Karpas-422 (cell line): Measurements from ENCODE around the gene OPALIN. TPM values are rescaled to one million over a fixed set of nuclear protein-coding genes. Genes with fewer than 3 reads are reported as not detected.

ENCODE experiments used
- DNase-seq: peaks from one replicate; pipeline ENCODE4 v3.0.0-alpha.2; 2015
- H2AFZ ChIP-seq: fragments of 200-600 bp; sonication (generic); 2 replicates; pipeline ENCODE4 v1.6.1; 2014; ENCODE audit warnings: antibody characterized with exemption, low read length, mixed read lengths
- H3K27ac ChIP-seq: fragments of 200-600 bp; sonication (generic); 2 replicates; pipeline ENCODE4 v1.5.1; 2014; ENCODE audit warnings: mild to moderate bottlenecking, low read length, moderate library complexity
- H3K27me3 ChIP-seq: fragments of 200-600 bp; sonication (generic); 2 replicates; pipeline ENCODE4 v1.6.1; 2014; ENCODE audit warnings: low read length, mixed read lengths
- H3K36me3 ChIP-seq: fragments of 200-600 bp; sonication (generic); 2 replicates; pipeline ENCODE4 v1.6.1; 2014; ENCODE audit warnings: low read length, mixed read lengths; ENCODE audit not compliant: insufficient read depth
- H3K4me1 ChIP-seq: fragments of 200-600 bp; sonication (generic); 2 replicates; pipeline ENCODE4 v1.6.1; 2014; ENCODE audit warnings: mild to moderate bottlenecking, low read length, mixed read lengths
- H3K4me2 ChIP-seq: fragments of 200-600 bp; sonication (generic); 2 replicates; pipeline ENCODE4 v1.6.1; 2014; ENCODE audit warnings: low read length, low read depth, mild to moderate bottlenecking; ENCODE audit not compliant: poor library complexity, severe bottlenecking
- H3K4me3 ChIP-seq: fragments of 200-600 bp; sonication (generic); 2 replicates; pipeline ENCODE4 v1.5.1; 2014; ENCODE audit warnings: mild to moderate bottlenecking, antibody characterized with exemption, low read length, mixed read lengths
- H3K79me2 ChIP-seq: fragments of 200-600 bp; sonication (generic); 2 replicates; pipeline ENCODE4 v1.6.1; 2014; ENCODE audit warnings: mild to moderate bottlenecking, low read length, mixed read lengths
- H3K9ac ChIP-seq: fragments of 200-600 bp; sonication (generic); 2 replicates; pipeline ENCODE4 v1.6.0; 2014; ENCODE audit warnings: low read length
- H3K9me2 ChIP-seq: fragments of 200-600 bp; sonication (generic), shearing (Covaris generic); replicated peaks from 2 replicates; pipeline ENCODE4 v1.6.0; 2014; ENCODE audit warnings: mild to moderate bottlenecking, low read length, moderate library complexity; ENCODE audit not compliant: insufficient read depth
- H3K9me3 ChIP-seq: fragments of 300-700, 200-600 bp; sonication (generic); 2 replicates; pipeline ENCODE4 v1.6.1; 2014; ENCODE audit warnings: low read length, mixed read lengths
- H4K20me1 ChIP-seq: fragments of 200-600 bp; sonication (generic); 2 replicates; pipeline ENCODE4 v1.6.1; 2014; ENCODE audit warnings: mild to moderate bottlenecking, antibody characterized with exemption, low read length, low read depth; ENCODE audit not compliant: insufficient read depth
- total RNA-seq: library from RNA; depleted of rRNA; stranded (reverse); fragments of >200 nt; shearing (Covaris generic); gene quantifications from 2 replicates; pipeline ENCODE4 v1.2.3, GENCODE V29; 2014; ENCODE audit warnings: low replicate concordance

OPALIN gene
- total RNA-seq, 1 experiment from 2014 or later: not detected

DNA sequence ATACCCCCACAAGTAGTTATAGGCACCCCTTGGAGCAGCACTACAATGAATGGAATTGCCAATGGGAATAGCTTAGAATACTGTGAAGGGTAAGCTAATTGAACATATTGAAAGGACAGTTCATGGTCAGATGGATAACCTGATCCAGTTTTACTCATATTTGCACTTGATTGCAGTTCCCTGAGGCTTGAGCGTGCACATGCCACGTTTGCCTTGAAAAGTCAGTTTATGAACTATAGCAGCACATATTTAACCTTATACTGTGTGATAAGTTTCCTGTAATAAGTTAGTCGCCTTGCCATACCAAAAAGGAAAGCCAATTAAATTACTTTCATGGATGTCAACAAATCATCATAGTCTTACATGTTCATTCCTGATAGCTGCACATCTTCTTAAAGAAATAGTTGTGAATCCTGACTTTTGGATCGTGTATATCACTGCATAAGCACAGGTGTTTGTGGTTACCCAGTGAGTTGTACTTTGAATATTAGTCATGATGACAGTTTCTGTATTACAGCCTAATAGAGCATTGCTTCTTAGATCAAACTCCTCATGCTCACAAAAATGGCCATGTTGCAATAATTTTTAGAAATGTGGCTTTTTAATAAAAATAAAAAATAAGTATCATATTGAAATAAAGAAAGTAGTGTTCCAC, 33.0 kb downstream of the OPALIN start:
- H3K9me3 ChIP-seq: no peaks in the 10 kb centered on the region
- H4K20me1 ChIP-seq: no peaks in the 10 kb centered on the region
- H3K9ac ChIP-seq: no peak overlapping the region
- H3K27me3 ChIP-seq: no peaks in the 10 kb centered on the region
- no peak for DNase-seq
- H3K4me1 ChIP-seq: peaks cover 4% of the 10 kb centered on the region; the same call in 1 of the 2 replicates
- H3K36me3 ChIP-seq: no peaks in the 10 kb centered on the region
- H3K27ac ChIP-seq: no peak overlapping the region
- H3K4me2 ChIP-seq: no peak overlapping the region
- no peaks in the 10 kb centered on the region for H3K9me2 ChIP-seq
- H3K79me2 ChIP-seq: no peaks in the 10 kb centered on the region
- H3K4me3 ChIP-seq: no peak overlapping the region
- H2AFZ ChIP-seq: no peak overlapping the region

GRCh38 chr10:96324447-96324846, 34.4 kb downstream of the OPALIN start:
- no peak for DNase-seq
- H3K36me3 ChIP-seq: no peaks in the 10 kb centered on the region
- no peaks in the 10 kb centered on the region for H3K9me2 ChIP-seq
- no peaks in the 10 kb centered on the region for H3K79me2 ChIP-seq
- no peak overlapping the region for H3K9ac ChIP-seq
- no peak overlapping the region for H2AFZ ChIP-seq
- H3K4me3 ChIP-seq: no peak overlapping the region
- H3K9me3 ChIP-seq: no peaks in the 10 kb centered on the region
- no peak overlapping the region for H3K4me2 ChIP-seq
- no peaks in the 10 kb centered on the region for H3K27me3 ChIP-seq
- H3K4me1 ChIP-seq: peaks cover 4% of the 10 kb centered on the region; the same call in 1 of the 2 replicates
- no peak overlapping the region for H3K27ac ChIP-seq
- no peaks in the 10 kb centered on the region for H4K20me1 ChIP-seq

- no peak overlapping the region for H3K27ac ChIP-seq
- H3K27me3 ChIP-seq: no peaks in the 10 kb centered on the region
- no peaks in the 10 kb centered on the region for H3K79me2 ChIP-seq
- H3K4me2 ChIP-seq: no peak overlapping the region
- H3K36me3 ChIP-seq: no peaks in the 10 kb centered on the region
- H2AFZ ChIP-seq: no peak overlapping the region
- no peaks in the 10 kb centered on the region for H3K9me3 ChIP-seq
- no peaks in the 10 kb centered on the region for H4K20me1 ChIP-seq
- no peak for DNase-seq
- no peaks in the 10 kb centered on the region for H3K9me2 ChIP-seq
- no peak overlapping the region for H3K9ac ChIP-seq
- peaks cover 4% of the 10 kb centered on the region; the same call in 1 of the 2 replicates for H3K4me1 ChIP-seq
- H3K4me3 ChIP-seq: no peak overlapping the region
Measured at GRCh38 chr10:96322275-96322674, 36.5 kb downstream of the OPALIN start.

- Histone ChIP-seq H4K20me1 (no peaks in the 10 kb centered on the region), H2AFZ (no peak overlapping the region), H3K27me3 (no peaks in the 10 kb centered on the region), H3K9me3 (no peaks in the 10 kb centered on the region), H3K9ac (no peak overlapping the region), H3K4me2 (no peak overlapping the region), H3K4me3 (no peak overlapping the region), H3K27ac (no peak overlapping the region), H3K9me2 (no peaks in the 10 kb centered on the region), H3K36me3 (no peaks in the 10 kb centered on the region), H3K79me2 (no peaks in the 10 kb centered on the region), H3K4me1 (peaks cover 4% of the 10 kb centered on the region; the same call in 1 of the 2 replicates)
- peak; percentile 52 for DNase-seq
Measured at GRCh38 chr10:96321822-96322221, 37.0 kb downstream of the OPALIN start.

DNA sequence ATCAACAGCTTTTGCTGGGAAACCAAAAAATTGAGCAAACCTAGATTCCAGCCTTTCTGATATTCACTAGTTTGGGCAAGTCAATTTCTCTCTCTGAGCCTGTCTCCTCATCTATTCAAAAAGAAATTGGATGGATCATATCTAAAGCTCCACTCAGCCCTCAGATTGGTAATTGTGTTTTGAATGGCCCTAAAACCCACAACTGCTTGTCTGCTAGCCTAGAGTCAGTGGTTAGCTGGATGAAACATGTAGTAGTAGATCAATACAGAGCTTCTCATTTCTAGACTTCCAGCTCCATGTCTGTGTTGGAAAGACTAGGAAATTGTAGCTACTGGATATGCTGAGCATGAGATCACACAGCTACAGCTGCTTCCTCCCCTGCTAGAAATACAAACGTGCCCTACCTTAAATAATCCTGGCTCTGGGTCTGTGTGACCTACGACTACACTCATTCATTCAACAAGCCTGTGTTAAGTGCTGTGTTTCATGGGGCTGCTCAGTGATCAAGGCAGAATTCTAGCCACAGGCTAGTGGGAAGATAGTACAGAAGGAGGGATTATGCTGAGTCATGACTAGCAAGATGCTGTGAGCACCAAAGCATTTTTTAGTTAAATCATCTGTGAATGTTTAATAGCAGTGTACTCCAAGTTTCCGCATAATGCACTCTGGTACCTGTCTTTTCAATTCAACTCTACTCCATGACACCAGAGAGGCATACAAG, 38.9 kb downstream of the OPALIN start:
- no peaks in the 10 kb centered on the region for H4K20me1 ChIP-seq
- no peaks in the 10 kb centered on the region for H3K4me1 ChIP-seq
- no peaks in the 10 kb centered on the region for H3K27me3 ChIP-seq
- H3K9me2 ChIP-seq: no peaks in the 10 kb centered on the region
- no peaks in the 10 kb centered on the region for H3K36me3 ChIP-seq
- no peaks in the 10 kb centered on the region for H3K79me2 ChIP-seq
- H3K9ac ChIP-seq: no peak overlapping the region
- H2AFZ ChIP-seq: no peak overlapping the region
- H3K4me2 ChIP-seq: no peak overlapping the region
- no peak overlapping the region for H3K27ac ChIP-seq
- H3K4me3 ChIP-seq: no peak overlapping the region
- no peak for DNase-seq
- H3K9me3 ChIP-seq: no peaks in the 10 kb centered on the region

- Histone ChIP-seq H3K4me1 (no peaks in the 10 kb centered on the region), H3K9me2 (no peaks in the 10 kb centered on the region), H3K4me3 (no peak overlapping the region), H3K9me3 (no peaks in the 10 kb centered on the region), H3K27ac (no peak overlapping the region), H3K9ac (no peak overlapping the region), H4K20me1 (no peaks in the 10 kb centered on the region), H3K27me3 (no peaks in the 10 kb centered on the region), H3K79me2 (no peaks in the 10 kb centered on the region), H2AFZ (no peak overlapping the region), H3K4me2 (no peak overlapping the region), H3K36me3 (no peaks in the 10 kb centered on the region)
- no peak for DNase-seq
Measured at GRCh38 chr10:96317067-96317833, 41.6 kb downstream of the OPALIN start.

DNA sequence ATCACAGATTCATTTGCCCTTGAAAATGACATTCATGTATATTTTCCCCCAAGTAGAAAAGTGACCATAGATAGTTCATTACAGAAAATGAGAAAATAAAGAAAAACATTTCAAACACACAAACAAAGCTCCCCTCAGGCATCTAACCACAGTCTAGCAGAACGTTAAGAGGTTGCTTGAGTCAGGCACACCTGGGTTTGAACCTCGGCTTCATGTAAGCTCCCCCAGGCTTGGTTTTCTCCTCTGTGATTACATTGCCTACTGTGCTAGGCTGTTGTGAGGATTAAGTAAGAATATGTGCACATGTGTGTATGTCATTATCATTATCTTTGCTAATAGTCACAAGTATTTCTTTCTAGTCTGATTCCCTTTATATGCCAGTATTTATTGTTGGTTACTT, 45.5 kb downstream of the OPALIN start:
- H3K27ac ChIP-seq: no peak overlapping the region
- no peaks in the 10 kb centered on the region for H3K9me2 ChIP-seq
- no peak overlapping the region for H3K4me2 ChIP-seq
- H3K4me3 ChIP-seq: no peak overlapping the region
- no peak for DNase-seq
- no peaks in the 10 kb centered on the region for H3K4me1 ChIP-seq
- no peaks in the 10 kb centered on the region for H3K36me3 ChIP-seq
- no peak overlapping the region for H3K9ac ChIP-seq
- H4K20me1 ChIP-seq: no peaks in the 10 kb centered on the region
- no peak overlapping the region; the same call in 1 of the 2 replicates for H2AFZ ChIP-seq
- H3K27me3 ChIP-seq: no peaks in the 10 kb centered on the region
- H3K9me3 ChIP-seq: no peaks in the 10 kb centered on the region
- no peaks in the 10 kb centered on the region for H3K79me2 ChIP-seq

- H3K27ac ChIP-seq: no peak overlapping the region
- no peak overlapping the region for H3K9ac ChIP-seq
- H3K27me3 ChIP-seq: no peaks in the 10 kb centered on the region
- no peaks in the 10 kb centered on the region for H3K36me3 ChIP-seq
- DNase-seq: no peak
- no peak overlapping the region for H3K4me2 ChIP-seq
- no peaks in the 10 kb centered on the region for H3K9me2 ChIP-seq
- no peak overlapping the region for H2AFZ ChIP-seq
- no peak overlapping the region for H3K4me3 ChIP-seq
- H3K9me3 ChIP-seq: no peaks in the 10 kb centered on the region
- H3K79me2 ChIP-seq: no peaks in the 10 kb centered on the region
- no peaks in the 10 kb centered on the region for H4K20me1 ChIP-seq
- H3K4me1 ChIP-seq: peaks cover 9% of the 10 kb centered on the region
Measured at GRCh38 chr10:96311180-96311715, 47.6 kb downstream of the OPALIN start.
